Prostate gland (tissue), 2 donors: Measurements from ENCODE around the gene MYO9B.

Experiments
- CTCF ChIP-seq, 4 experiments: fragments of 200-600 bp in 2 of 4; fragments of 450-650 bp in 2 of 4; sonication (generic) in 2 of 4; IDR thresholded peaks; 1 replicate in 3 of 4; 2 replicates in 1 of 4; pipeline ENCODE4 v1.5.1; 2016 to 2019; ENCODE audit warnings: antibody characterized with exemption in 4 of 4, mild to moderate bottlenecking in 2 of 4, moderate library complexity in 2 of 4
- POLR2A ChIP-seq: fragments of 450-650 bp; IDR thresholded peaks from one replicate; pipeline ENCODE4 v1.6.1; 2016; ENCODE audit warnings: antibody characterized with exemption, mild to moderate bottlenecking

DNA sequence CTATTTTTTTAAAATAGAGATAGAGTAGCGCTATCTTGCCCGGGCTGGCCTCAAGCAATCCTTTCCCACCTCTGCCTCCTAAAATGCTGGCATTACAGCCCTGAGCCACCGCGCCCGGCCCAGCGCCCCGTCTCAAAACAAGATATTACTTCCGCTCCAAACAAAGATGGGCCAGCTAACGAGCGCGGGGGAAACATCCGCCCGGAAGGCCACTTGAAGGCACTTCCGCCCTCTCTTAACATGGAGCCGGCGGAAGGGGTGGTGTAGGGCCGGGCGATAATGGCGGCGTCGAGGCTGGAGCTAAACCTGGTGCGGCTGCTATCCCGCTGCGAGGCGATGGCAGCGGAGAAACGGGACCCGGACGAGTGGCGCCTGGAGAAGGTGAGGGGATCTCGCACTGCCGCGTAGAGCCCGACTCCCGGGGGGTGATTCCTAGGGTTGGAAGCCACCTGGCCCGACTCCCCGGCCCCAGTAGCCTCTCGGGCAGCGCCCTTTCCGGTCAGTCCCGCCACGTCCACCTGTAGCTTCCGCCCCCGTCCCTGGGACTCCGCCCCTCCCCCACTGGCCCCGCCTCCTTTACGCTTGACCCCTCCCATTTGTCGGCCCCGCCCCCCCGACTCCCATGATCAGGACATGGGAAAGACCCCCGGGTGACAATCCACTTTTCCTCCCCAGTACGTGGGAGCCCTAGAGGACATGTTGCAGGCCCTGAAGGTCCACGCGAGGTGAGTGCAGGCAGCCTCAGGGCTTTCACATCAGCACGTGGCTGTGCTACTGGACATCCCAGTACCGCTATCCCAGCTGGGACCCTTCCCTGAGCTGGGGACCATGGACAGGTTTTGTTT lies 139.8 kb downstream of the MYO9B start, which contains the start of gene USE1:
- no peak for TF ChIP-seq CTCF (IDR thresholded peaks at IDR 0.05)
- TF ChIP-seq POLR2A, result peak; percentile 63
